GM18505 (cell line): Measurements from ENCODE around the gene F7.

Experiments used
- ATAC-seq: cut with Tn5 transposase; IDR thresholded peaks from one replicate; pipeline ENCODE4 v1.9.1; 2021; ENCODE audit not compliant: unreplicated experiment
- POLR2A ChIP-seq: IDR thresholded peaks from 4 replicates; pipeline ENCODE4 v1.6.1; 2011; ENCODE audit warnings: borderline replicate concordance; ENCODE audit not compliant: insufficient read depth, insufficient read length; ENCODE audit errors: extremely low read depth

The F7 gene

DNA sequence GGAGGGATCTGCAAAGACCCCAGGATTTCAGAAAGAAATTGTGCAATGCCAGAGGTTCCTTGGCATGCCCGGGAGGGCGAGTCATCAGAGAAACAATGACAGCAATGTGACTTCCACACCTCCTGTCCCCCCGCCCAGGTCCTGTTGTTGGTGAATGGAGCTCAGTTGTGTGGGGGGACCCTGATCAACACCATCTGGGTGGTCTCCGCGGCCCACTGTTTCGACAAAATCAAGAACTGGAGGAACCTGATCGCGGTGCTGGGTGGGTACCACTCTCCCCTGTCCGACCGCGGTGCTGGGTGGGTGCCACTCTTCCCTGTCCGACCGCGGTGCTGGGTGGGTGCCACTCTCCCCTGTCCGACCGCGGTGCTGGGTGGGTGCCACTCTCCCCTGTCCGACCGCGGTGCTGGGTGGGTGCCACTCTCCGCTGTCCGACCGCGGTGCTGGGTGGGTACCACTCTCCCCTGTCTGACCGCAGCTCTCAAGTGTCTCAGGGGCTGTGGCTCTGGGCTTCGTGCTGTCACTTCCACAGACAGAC lies 11.8 kb downstream of the F7 start:
- TF ChIP-seq POLR2A: no peak
- ATAC-seq: no peak

DNA sequence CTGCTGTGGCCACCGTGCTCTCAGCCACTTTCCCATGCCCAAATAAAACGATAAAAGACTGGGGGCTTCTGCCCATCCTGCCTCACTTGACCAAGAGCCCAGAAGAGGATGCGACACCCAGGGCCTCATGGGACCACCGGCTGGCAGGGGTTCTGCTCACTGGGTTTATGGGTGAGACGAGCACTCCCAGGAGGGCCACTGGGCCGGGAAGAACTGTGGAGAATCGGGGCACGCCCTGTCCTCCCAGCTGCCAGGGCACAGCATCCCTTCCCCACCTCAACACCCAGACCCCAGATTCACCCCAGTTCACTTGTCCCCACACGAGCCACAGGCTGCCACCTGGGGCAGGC lies 12.3 kb downstream of the F7 start:
- no peak for ATAC-seq
- TF ChIP-seq POLR2A: no peak

DNA sequence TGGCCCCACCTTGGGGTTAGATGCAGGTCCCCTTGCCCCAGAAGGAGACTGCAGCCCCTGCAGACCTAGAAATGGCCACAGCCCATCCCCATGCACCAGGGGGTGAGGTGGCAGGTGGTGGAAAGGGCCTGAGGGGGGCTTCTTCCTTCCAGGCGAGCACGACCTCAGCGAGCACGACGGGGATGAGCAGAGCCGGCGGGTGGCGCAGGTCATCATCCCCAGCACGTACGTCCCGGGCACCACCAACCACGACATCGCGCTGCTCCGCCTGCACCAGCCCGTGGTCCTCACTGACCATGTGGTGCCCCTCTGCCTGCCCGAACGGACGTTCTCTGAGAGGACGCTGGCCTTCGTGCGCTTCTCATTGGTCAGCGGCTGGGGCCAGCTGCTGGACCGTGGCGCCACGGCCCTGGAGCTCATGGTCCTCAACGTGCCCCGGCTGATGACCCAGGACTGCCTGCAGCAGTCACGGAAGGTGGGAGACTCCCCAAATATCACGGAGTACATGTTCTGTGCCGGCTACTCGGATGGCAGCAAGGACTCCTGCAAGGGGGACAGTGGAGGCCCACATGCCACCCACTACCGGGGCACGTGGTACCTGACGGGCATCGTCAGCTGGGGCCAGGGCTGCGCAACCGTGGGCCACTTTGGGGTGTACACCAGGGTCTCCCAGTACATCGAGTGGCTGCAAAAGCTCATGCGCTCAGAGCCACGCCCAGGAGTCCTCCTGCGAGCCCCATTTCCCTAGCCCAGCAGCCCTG lies 12.8 kb downstream of the F7 start:
- ATAC-seq: no peak
- no peak for TF ChIP-seq POLR2A

DNA sequence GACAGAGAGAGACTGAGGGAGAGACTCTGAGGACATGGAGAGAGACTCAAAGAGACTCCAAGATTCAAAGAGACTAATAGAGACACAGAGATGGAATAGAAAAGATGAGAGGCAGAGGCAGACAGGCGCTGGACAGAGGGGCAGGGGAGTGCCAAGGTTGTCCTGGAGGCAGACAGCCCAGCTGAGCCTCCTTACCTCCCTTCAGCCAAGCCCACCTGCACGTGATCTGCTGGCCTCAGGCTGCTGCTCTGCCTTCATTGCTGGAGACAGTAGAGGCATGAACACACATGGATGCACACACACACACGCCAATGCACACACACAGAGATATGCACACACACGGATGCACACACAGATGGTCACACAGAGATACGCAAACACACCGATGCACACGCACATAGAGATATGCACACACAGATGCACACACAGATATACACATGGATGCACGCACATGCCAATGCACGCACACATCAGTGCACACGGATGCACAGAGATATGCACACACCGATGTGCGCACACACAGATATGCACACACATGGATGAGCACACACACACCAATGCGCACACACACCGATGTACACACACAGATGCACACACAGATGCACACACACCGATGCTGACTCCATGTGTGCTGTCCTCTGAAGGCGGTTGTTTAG lies 13.7 kb downstream of the F7 start:
- TF ChIP-seq POLR2A: no peak
- no peak for ATAC-seq

DNA sequence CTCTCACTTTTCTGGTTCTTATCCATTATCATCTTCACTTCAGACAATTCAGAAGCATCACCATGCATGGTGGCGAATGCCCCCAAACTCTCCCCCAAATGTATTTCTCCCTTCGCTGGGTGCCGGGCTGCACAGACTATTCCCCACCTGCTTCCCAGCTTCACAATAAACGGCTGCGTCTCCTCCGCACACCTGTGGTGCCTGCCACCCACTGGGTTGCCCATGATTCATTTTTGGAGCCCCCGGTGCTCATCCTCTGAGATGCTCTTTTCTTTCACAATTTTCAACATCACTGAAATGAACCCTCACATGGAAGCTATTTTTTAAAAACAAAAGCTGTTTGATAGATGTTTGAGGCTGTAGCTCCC lies 14.2 kb downstream of the F7 start:
- no peak for ATAC-seq

DNA sequence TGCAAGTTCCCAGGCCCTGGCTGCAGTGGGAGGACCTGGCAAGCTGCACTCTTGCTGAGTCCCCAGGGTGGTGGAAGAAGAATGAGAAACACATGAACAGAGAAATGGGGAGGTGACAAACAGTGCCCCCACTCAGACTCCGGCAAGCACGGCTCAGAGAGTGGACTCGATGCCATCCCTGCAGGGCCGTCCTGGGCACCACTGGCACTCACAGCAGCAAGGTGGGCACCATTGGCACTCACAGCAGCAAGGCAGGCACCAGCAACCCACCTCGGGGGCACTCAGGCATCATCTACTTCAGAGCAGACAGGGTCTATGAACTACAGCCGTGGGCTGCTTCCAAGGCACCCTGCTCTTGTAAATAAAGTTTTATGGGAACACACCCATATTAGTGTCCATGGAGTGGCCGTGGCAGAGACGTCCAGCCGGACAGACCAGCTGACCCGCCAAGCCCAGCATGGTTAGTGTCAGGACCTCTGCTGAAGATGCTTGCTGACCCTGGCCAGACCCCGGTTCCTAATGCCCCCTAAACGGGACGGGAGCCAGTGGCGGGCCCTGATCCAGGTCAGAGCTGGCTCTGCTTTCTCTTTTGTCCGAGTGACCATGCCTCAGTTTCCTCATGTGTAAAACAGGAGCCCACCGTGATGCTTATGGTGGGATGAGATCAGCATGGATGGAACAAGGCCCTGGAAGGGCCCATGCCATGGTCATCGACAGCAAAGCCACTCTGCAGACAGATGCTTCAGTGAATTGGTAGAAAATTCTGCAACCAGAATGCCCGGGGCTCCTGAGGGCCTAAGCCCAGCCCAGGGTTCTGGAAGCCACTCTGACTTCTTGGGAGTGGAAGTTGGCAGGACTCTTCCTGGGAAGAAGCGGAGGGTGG lies 14.9 kb downstream of the F7 start:
- TF ChIP-seq POLR2A: no peak
- ATAC-seq: no peak

More for the DNA sequence above, 14.2 kb downstream of the F7 start:
- TF ChIP-seq POLR2A: no peak

DNA sequence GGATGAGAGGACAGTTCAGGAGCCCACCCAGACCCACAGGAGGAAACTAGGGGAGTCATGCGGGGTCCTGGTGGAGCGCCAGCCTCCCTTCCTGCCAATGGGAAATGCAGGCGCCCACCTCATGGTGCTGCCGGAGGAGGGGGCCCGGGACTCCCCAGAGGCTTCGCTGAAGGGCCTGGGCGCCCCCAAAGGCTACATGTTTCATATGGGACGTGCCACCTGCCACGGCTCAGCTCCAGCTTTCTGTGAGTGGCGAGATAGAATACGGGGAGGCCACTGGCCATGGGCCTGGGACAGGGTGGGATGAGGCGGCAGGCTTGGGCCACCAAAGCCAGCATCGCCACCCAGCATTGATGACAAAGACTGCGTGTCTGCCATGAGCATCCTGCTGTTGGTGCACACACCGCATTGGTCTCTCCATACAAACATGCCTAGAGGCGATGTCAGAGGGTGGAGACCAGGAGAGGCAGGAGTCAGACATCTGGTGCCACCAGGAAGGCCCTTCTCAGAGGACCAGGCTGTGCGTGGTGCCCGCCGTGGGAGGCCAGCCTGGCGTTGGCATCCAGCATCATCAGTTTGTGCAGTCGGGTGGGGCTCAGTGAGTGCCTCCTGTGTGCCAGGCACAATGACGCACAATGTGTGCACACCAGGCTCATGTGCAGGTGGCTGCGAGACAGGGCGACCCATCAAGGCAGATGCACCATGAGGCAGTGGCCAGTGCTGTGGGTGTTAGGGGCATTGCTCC lies 15.8 kb downstream of the F7 start:
- TF ChIP-seq POLR2A: no peak
- ATAC-seq: no peak

DNA sequence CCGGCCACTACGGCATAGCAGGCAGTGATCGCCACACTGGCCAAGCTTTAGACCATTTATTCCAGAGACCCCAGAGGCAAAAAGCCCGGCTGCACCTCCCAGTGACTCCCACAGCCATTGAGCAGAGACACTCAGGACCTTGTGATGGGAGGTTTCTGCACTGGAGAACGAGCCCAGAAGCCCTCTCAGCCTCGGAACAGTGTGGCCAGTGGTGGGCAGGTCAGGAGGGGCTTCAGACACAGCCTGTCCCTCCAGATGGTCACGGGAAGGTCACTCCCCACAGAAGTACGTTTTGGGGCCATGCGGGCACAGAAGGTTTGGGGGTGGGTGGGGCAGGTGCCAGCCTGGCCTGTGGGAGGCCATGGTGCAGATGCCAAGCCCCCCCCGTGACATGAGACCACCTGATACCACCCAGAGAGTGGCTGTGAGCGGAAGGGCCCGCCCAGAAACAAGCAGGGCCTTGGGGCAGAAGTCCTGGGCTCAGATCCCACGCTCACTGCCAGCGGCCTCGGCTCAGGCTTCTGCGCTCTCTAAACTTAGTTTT lies 16.4 kb downstream of the F7 start:
- ATAC-seq: no peak
- no peak for TF ChIP-seq POLR2A

DNA sequence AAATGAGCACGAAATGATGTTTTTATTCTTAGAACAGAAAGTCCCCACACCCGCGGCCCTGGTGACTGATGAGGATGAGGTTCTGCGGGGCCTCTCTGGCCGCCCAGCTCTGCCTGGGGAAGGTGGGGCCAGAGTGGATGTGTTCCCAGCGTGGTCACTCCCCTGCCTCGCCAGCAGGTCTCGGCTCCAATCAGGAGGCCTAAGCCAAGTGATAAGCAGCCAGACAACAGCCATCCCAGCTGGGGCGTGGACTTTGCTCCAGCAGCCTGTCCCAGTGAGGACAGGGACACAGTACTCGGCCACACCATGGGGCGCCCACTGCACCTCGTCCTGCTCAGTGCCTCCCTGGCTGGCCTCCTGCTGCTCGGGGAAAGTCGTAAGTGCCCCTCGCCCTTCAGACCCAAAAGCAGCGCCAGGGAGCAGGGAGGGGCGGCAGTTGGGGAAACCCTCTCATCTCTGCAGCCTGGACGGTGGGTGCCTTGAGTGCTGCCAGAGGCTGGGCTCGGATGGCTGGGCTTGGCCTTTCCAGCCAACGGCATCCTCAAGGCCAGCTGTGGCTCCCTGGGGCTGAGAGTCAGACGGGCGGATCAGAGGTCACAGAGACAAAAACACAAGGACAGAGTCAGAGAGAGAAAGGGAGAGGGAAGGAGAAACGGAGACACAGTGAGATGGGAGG lies 17.1 kb downstream of the F7 start, which contains the start of gene F10:
TSS of gene F10 (plus strand) at position 250 of the 676 bp plus-strand sequence. CDS start at position 307, 57 bp downstream.
- ATAC-seq: no peak
- TF ChIP-seq POLR2A: no peak

DNA sequence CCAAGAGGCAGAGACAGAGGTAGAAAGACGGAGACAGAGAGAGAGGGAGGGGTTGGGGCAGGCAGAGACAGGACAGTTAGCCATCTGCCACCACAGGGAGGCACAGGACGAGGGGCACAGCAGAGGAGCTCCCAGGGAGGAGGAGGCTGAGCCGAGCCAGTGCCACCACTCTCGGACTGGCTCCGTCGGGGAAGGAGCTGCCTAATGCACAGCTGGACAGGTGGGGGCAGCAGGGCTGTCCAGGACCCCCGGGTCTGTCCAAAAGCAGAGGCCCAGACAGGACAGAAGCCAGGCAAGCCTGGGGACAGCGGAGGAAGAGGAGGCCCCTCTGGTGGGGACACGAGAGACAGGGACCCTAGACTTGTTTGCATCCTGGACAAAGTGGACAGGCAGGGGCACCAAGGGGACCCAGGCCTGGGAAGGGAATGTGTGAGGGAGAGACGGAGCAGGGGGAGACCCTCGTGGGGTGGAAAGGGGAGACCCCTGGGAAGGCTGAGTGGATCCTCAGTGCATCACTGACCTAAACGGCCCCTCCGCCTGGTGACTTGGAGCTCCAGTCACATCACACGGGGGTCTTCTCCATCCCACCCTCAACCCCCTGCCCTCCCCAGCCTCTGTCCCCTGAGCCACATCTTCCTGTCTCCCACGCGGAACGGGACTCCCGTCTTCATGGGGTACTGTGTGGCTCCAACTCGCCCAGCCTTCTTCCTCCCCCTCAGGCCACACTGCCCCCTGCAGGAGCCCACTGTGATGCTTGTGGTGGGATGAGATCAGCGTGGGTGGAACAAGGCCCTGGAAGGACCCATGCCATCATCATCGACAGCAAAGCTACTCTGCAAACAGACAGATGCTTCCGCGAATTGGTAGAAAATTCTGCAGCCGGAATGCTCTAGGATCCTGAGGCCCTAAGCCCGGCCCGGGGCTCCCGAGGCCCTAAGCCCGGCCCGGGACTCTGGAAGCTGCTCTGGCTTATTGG lies 17.9 kb downstream of the F7 start:
- TF ChIP-seq POLR2A: no peak
- ATAC-seq: no peak
